DOHH2 (cell line): ENCODE measurements around the gene PCK2.

Source experiments
- H3F3A ChIP-seq: fragments of 200-600 bp; sonication (generic), shearing (Covaris generic); 2 replicates; pipeline ENCODE4 v1.6.0; 2016; ENCODE audit warnings: antibody characterized with exemption, mild to moderate bottlenecking; ENCODE audit not compliant: control insufficient read depth, insufficient read depth
- H3K27ac ChIP-seq: fragments of 200-600 bp; sonication (generic); 2 replicates; pipeline ENCODE4 v1.5.1; 2014; ENCODE audit warnings: low read depth, mild to moderate bottlenecking, low read length, moderate library complexity
- H3K27me3 ChIP-seq: fragments of 200-600 bp; sonication (generic); 2 replicates; pipeline ENCODE4 v1.6.1; 2014; ENCODE audit warnings: mild to moderate bottlenecking, low read length, mixed read lengths; ENCODE audit not compliant: control insufficient read depth
- H3K36me3 ChIP-seq: fragments of 200-600 bp; sonication (generic); 2 replicates; pipeline ENCODE4 v1.6.1; 2014; ENCODE audit warnings: mild to moderate bottlenecking, low read length, moderate library complexity, mixed read lengths; ENCODE audit not compliant: control insufficient read depth
- H3K4me1 ChIP-seq: fragments of 200-600 bp; sonication (generic); 2 replicates; pipeline ENCODE4 v1.6.1; 2014; ENCODE audit warnings: mild to moderate bottlenecking, low read length, mixed read lengths; ENCODE audit not compliant: control insufficient read depth
- H3K4me2 ChIP-seq: fragments of 200-600 bp; sonication (generic); 2 replicates; pipeline ENCODE4 v1.6.0; 2014; ENCODE audit warnings: mild to moderate bottlenecking, low read length, moderate library complexity
- H3K4me3 ChIP-seq: fragments of 200-600 bp; sonication (generic); 2 replicates; pipeline ENCODE4 v1.5.1; 2014; ENCODE audit warnings: mild to moderate bottlenecking, low read length, mixed read lengths
- H3K79me2 ChIP-seq: fragments of 200-600 bp; sonication (generic); 2 replicates; pipeline ENCODE4 v1.6.1; 2014; ENCODE audit warnings: mild to moderate bottlenecking, low read length, mixed read lengths; ENCODE audit not compliant: control insufficient read depth
- H3K9me2 ChIP-seq: fragments of 200-600 bp; sonication (generic); replicated peaks from 2 replicates; pipeline ENCODE4 v1.6.1; 2014; ENCODE audit warnings: mild to moderate bottlenecking, low read length, mixed read lengths; ENCODE audit not compliant: control insufficient read depth
- H3K9me3 ChIP-seq: fragments of 200-600 bp; sonication (generic); 2 replicates; pipeline ENCODE4 v1.6.1; 2014; ENCODE audit warnings: antibody characterized with exemption, low read length, mixed read lengths; ENCODE audit not compliant: control insufficient read depth, insufficient read depth
- H4K20me1 ChIP-seq: fragments of 200-600 bp; sonication (generic); 2 replicates; pipeline ENCODE4 v1.6.0; 2014; ENCODE audit warnings: low read depth, mild to moderate bottlenecking, antibody characterized with exemption, low read length, moderate library complexity; ENCODE audit not compliant: control insufficient read depth, insufficient read depth
- CTCF ChIP-seq: fragments of 200-600 bp; sonication (generic); IDR thresholded peaks from one replicate; pipeline ENCODE4 v1.5.1; 2014; ENCODE audit warnings: antibody characterized with exemption, mild to moderate bottlenecking, low read depth, low read length; ENCODE audit not compliant: poor library complexity, severe bottlenecking
- EZH2phosphoT487 ChIP-seq: fragments of 200-600 bp; sonication (generic); IDR thresholded peaks from 2 replicates; pipeline ENCODE4 v1.6.1; 2017; ENCODE audit warnings: borderline replicate concordance, mild to moderate bottlenecking, antibody characterized with exemption, low read length, moderate library complexity, mixed read lengths

The PCK2 gene

DNA sequence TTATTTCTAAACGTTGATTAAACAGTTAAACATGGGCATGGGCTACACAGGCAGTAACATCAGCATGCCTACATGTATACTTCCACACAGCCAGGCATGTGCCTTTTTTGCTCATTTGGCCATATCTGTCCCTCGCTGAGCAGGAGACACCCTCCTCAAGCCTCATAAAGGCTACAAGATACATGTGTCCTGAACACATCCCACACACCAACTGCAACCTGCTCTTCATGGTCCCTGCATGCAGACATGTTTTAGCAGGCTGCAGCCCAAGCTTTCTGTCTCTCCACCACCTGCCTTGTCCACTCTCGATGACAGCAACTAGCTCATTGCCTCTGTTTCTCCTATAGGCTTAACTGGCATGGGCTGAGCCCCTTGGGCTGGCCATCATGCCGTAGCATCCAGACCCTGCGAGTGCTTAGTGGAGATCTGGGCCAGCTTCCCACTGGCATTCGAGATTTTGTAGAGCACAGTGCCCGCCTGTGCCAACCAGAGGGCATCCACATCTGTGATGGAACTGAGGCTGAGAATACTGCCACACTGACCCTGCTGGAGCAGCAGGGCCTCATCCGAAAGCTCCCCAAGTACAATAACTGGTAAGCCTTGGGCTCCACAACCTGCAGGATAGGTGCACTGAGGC, 2.6 kb downstream of the PCK2 start:
- H4K20me1 ChIP-seq, result no peaks in the 10 kb centered on the region

GRCh38 chr14:24098229-24098926, 4.3 kb downstream of the PCK2 start:
- peaks cover 17% of the 10 kb centered on the region for H3K79me2 ChIP-seq
- H3K9me3 ChIP-seq, result no peaks in the 10 kb centered on the region
- peaks cover 17% of the 10 kb centered on the region for H3K4me1 ChIP-seq
- no peak overlapping the region for H3K4me2 ChIP-seq
- peaks cover 8% of the 10 kb centered on the region; the same call in 1 of the 2 replicates for H3F3A ChIP-seq
- TF ChIP-seq CTCF, result no peak
- H3K27ac ChIP-seq, result no peak overlapping the region
- no peaks in the 10 kb centered on the region for H4K20me1 ChIP-seq
- no peak overlapping the region for H3K4me3 ChIP-seq
- H3K27me3 ChIP-seq, result no peaks in the 10 kb centered on the region
- no peaks in the 10 kb centered on the region for H3K9me2 ChIP-seq
- peaks cover 54% of the 10 kb centered on the region for H3K36me3 ChIP-seq

More for the DNA sequence above, 2.6 kb downstream of the PCK2 start:
- no peak overlapping the region for H3K4me2 ChIP-seq
- no peaks in the 10 kb centered on the region for H3K9me3 ChIP-seq
- no peaks in the 10 kb centered on the region for H3K9me2 ChIP-seq
- H3F3A ChIP-seq, result peaks cover 14% of the 10 kb centered on the region
- peaks cover 22% of the 10 kb centered on the region for H3K4me1 ChIP-seq
- H3K79me2 ChIP-seq, result peaks cover 17% of the 10 kb centered on the region
- no peaks in the 10 kb centered on the region for H3K27me3 ChIP-seq
- no peak overlapping the region for H3K27ac ChIP-seq
- peaks cover 49% of the 10 kb centered on the region for H3K36me3 ChIP-seq
- no peak overlapping the region for H3K4me3 ChIP-seq
- TF ChIP-seq EZH2phosphoT487 (no peak), CTCF (no peak)

GRCh38 chr14:24098927-24099813, 5.1 kb downstream of the PCK2 start:
- Histone ChIP-seq H3K4me3 (no peak overlapping the region), H3K36me3 (peaks cover 58% of the 10 kb centered on the region), H3K27ac (no peak overlapping the region), H3K4me1 (peaks cover 12% of the 10 kb centered on the region), H3K9me3 (no peaks in the 10 kb centered on the region), H3K79me2 (peaks cover 17% of the 10 kb centered on the region), H4K20me1 (no peaks in the 10 kb centered on the region), H3K4me2 (no peak overlapping the region), H3K9me2 (no peaks in the 10 kb centered on the region), H3F3A (peaks cover 8% of the 10 kb centered on the region; the same call in 1 of the 2 replicates), H3K27me3 (no peaks in the 10 kb centered on the region)
- TF ChIP-seq EZH2phosphoT487 (no peak), CTCF (no peak)
